Measurements from ENCODE around the gene SSTR5. TPM values are rescaled to one million over a fixed set of nuclear protein-coding genes. Genes with fewer than 3 reads are reported as not detected.

The SSTR5 gene
- total and polyA plus RNA-seq, 8 donors = 0.11 TPM; not detected in 7

DNA sequence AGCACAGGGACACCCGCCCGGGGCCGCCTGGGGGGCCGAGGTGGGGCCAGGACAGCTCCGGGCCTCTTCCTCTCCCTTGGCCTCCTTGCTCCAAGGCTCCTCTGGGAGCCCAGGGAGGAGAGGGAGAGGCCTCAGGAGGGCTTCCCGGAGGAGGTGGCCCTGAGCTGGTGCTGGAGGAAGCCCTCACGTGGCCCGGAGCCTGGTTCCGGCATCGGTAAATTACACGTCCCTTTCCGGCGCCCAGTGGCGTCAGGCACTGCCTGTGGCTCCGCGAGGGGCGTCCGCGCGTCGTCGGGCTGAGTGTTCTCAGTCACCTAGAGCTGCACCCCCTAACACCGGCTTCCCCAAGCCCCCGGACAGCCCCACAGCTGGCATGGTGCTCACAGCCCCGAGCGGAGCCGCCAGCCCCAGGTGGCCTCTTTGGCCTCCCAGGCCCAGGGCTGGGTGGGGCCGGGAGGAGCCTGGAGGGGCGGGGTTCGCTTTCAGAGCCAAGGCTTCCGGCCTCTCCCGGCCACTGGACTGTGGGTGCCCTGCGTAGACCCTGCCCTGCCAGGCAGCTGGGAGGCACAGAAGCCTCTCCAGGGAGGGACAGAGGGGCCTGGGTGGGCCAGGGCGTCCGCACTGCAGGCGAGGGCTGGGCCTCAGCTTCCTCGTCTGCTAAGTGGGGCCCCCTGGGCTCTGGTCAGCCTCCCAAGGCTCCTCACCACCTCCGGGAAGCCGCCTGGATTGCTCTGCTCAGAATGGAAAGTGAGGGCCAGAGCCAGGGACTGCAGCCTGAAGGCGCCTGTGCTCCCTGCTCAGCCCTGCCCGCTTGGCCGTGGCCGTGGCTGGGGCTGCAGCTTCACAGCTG, 27.9 kb upstream of the SSTR5 start:
- Histone ChIP-seq H3K4me3 (no peak overlapping the region), H3K27me3 (peaks cover 6 to 86% of the 10 kb centered on the region in 2 donors), H3K4me1 (no peaks in the 10 kb centered on the region), H3K27ac (no peak overlapping the region), H3K36me3 (no peaks in the 10 kb centered on the region), H3K9me3 (peaks cover 0 to 3% of the 10 kb centered on the region in 2 donors)
- intact Hi-C loops (cut with DNase I) = no loop called here
- TF ChIP-seq, protein P1, sequence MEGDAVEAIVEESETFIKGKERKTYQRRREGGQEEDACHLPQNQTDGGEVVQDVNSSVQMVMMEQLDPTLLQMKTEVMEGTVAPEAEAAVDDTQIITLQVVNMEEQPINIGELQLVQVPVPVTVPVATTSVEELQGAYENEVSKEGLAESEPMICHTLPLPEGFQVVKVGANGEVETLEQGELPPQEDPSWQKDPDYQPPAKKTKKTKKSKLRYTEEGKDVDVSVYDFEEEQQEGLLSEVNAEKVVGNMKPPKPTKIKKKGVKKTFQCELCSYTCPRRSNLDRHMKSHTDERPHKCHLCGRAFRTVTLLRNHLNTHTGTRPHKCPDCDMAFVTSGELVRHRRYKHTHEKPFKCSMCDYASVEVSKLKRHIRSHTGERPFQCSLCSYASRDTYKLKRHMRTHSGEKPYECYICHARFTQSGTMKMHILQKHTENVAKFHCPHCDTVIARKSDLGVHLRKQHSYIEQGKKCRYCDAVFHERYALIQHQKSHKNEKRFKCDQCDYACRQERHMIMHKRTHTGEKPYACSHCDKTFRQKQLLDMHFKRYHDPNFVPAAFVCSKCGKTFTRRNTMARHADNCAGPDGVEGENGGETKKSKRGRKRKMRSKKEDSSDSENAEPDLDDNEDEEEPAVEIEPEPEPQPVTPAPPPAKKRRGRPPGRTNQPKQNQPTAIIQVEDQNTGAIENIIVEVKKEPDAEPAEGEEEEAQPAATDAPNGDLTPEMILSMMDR (IDR thresholded peaks at IDR 0.05) = no peak
- DNase-seq (no peak), ATAC-seq (no peak)

DNA sequence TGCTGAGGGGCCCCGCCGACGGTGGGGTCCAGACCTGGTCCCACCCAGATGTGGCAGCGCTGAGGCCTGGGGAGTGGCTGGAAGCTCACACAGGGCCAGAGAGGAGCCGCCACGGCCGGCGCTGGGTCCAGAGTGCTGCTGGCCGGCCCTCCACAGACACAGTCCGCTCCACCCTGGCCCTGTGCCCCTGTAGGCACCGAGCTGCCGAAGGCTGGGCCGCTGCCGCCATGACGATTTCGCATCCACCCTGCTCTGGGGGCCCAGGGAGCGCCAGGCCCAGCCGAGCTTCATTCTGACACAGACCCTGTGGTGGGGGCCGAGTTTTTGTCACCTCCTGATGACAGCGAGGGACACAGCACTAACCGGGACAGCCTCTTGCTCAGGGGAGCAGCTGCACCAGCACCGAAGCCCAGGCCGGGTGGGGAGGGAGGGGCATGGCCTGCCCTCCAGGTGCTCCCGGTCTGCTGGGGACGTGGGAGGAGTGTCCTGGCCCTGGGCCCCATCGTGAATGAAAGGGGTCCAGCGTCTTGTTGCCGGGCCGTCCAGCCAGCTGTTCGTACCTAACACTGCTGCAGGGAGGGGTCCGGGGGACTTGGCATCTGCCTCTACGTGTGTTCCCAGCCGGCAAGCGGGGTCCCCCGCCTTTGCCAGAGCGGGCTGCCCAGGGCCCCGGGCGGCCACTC, 27.1 kb upstream of the SSTR5 start:
- intact Hi-C loops (cut with DNase I) = no loop called here
- no peak overlapping the region for H3K4me3 ChIP-seq
- no peaks in the 10 kb centered on the region for H3K4me1 ChIP-seq
- H3K27ac ChIP-seq = no peak overlapping the region
- H3K9me3 ChIP-seq = peaks cover 0 to 3% of the 10 kb centered on the region in 2 donors
- H3K36me3 ChIP-seq = no peaks in the 10 kb centered on the region
- TF ChIP-seq, protein P1 (IDR thresholded peaks at IDR 0.05) = no peak
- DNase-seq (peak in 1 of 4 donors; percentile 11), ATAC-seq (no peak)
- H3K27me3 ChIP-seq = peaks cover 6 to 89% of the 10 kb centered on the region in 2 donors

DNA sequence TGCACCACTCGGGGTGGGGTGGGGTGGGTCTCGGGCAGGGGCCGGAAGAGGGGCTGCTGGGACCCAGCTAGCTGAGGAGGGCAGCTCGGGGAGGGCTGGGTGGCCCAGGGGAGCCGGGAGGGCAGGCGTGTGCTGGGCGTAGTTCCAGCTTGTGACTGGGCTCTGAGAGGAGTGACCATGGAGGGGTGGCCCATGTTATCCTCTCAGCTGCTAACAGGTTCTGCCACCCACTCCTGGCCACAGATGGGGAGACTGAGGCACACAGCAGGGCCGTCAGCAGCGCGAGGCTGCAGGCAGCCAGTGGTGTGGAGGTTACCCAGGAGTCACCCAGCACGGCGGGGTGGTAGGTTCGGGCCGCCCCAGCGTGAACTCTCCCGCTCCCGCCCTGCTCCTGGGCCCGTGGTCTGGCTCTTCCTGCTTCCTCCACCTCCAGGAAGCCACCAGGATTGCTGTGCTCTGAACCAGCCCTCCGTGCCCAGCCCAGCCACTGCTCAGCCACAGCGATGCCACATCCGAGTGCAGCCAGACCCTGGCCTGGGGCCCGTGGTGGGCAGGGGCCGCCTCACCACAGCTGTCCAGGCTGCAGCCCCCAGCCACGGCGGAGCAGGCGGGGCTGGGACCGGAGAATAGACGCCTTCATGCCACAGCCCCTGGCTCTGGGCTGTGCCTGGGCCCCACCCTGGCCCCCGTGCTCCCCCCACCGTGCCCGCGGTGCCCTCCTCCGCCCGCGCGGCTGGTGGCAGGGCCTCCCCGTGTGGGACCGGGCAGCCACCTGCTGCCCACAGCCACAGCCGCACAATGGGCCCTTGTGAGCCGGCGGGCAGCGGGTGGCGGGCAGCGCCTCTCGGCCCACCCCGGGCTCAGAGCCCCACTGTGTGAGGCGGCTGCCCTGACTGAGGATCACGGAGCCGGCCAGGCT, 26.3 kb upstream of the SSTR5 start:
- H3K4me3 ChIP-seq = no peak overlapping the region
- no peak for ATAC-seq
- H3K4me1 ChIP-seq = no peaks in the 10 kb centered on the region
- H3K9me3 ChIP-seq = peaks cover 0 to 3% of the 10 kb centered on the region in 2 donors
- peaks cover 6 to 97% of the 10 kb centered on the region in 2 donors for H3K27me3 ChIP-seq
- no peaks in the 10 kb centered on the region for H3K36me3 ChIP-seq
- DNase-seq = no peak
- H3K27ac ChIP-seq = no peak overlapping the region
- TF ChIP-seq, protein P1 (IDR thresholded peaks at IDR 0.05) = no peak
- intact Hi-C loops (cut with DNase I) = no loop called here

DNA sequence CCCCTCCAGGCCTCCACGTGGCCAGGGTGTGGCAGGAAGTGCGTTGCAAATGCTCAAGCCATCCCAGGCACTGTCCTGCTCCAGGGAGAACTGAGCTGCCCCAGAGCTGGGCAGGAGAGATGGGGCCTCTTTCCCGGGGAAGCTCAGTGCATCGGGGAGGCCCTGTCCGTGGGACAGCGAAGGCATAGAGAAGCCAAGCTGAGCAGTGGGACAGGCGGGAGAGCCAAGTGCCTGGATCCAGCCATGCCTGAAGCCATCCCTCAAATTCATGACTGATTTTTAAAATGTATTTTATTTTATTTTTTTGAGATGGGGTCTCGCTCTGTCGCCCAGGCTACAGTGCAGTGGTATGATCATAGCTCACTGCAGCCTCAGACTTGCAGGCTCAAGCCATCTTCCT, 25.4 kb upstream of the SSTR5 start:
- no peak for ATAC-seq
- intact Hi-C loops (cut with DNase I) = no loop called here
- no peaks in the 10 kb centered on the region for H3K36me3 ChIP-seq
- no peak overlapping the region for H3K4me3 ChIP-seq
- H3K9me3 ChIP-seq = no peaks in the 10 kb centered on the region
- H3K4me1 ChIP-seq = no peaks in the 10 kb centered on the region
- TF ChIP-seq, protein P1 (IDR thresholded peaks at IDR 0.05) = no peak
- no peak for DNase-seq
- peaks cover 6 to 98% of the 10 kb centered on the region in 2 donors for H3K27me3 ChIP-seq
- H3K27ac ChIP-seq = no peak overlapping the region
